Measurements from ENCODE around the gene ABTB1.

DNA sequence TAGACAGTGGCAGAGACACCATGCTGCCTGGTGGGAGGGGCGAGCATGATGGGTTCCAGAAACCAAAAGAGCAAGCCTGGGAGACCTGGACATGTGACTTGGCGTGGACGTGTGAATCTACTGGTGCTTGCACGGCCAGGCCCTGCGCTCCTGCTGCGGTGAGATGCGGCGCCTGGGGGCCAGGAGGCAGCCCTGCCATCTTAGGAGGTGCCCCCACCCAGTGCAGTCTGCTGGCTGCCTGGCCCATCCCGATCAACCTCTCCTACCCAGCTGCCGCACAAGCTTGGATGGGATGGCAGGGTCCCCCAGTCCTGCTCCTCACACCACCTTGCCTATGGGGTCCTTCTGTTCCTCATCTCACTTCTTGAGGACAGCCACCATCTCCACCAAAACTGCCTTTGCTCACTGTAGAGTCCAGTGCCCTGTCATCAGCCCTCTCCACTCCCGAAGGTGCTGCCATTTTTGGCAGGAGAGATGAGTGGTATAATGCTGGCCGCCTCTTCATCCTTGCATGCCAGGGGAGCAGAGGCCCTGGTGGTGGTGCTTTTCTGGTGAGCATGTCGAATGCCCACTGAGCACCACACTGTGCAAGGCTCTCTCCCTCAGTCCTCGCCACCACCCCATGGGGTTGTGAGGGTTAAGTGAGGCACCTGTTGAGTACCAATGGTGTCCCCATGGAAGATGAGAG, 3.1 kb upstream of the ABTB1 start:
- TF ChIP-seq CTCF (IDR thresholded peaks at IDR 0.05; ENCODE audit: low read length) (no peak), EZH2 (IDR thresholded peaks at IDR 0.05; ENCODE audit: borderline replicate concordance, low read length) (no peak)
